Measurements from ENCODE around the gene PCP4L1.
A peak's percentile ranks its signal among the peaks of the same experiment; 100 is the strongest.
"Not testable (repeated sequence)": the region's sequence is repeated elsewhere in the genome, so short reads cannot be mapped to it uniquely, and the experiment has no call there.

Gene PCP4L1

DNA sequence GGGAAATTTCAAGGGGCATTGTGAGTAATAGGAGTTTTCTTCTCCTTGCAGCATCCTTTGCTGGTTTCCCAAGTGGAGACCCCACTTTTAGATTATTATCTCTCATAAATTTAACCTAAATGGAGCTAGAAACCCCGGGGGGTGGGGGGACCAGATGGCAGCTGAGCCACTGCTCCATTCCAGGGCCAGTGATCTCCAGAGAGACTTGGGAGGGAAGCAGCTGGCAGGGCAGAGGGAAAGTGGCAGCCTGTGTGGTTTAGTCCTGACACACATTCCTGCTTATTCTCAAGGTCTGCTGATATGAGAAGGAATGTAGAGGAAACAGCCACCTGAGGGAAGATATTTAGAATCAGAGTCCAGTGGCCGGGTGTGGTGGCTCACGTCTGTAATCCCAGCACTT, 16.3 kb downstream of the PCP4L1 start:
- no peak for DNase-seq

- no peak for DNase-seq
Observed at GRCh38 chr1:161282991-161283390, 24.4 kb downstream of the PCP4L1 start.

DNA sequence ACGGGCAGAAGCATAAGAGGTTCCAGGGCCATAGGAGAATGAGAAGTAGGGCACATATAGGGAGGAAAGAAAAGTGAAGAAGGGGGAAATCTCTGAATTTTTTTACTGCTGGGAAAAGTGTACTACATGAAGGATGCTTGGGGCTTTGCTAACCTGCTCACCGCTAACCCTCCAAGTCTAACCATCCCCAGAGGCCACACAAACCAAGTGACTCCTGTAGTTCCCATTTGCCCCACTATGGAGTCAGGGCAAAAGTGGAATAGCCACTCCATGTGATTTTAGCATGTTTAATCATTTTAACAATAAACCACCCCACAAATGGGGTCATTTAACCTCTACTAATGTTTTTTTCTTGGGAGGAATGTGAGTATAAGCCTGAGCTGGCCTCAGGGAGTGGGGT, 26.6 kb downstream of the PCP4L1 start:
- DNase-seq, result no peak

- DNase-seq, result no peak
Observed at GRCh38 chr1:161285521-161285920, 27.0 kb downstream of the PCP4L1 start.

- no peak for DNase-seq
Observed at GRCh38 chr1:161287482-161288054, 29.0 kb downstream of the PCP4L1 start.

DNA sequence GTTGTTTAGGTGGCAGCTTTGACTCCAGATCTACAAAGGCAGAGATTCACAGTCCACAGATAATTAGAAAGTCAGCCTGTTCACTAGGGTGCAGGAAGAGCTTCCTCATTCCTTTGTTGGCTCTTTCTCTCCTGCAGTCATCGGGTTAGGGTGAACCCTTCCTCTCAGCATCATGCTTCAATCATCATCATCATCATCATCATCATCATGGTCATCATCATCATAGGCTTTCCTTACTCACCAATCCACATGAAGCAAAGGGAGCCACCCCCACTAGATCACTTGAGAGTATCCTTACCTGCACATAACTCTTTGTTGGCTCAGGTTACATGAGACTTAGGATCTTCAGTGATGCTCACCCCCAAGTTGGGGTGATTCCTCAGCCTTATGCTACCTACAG, 32.2 kb downstream of the PCP4L1 start:
- DNase-seq, result no peak

DNA sequence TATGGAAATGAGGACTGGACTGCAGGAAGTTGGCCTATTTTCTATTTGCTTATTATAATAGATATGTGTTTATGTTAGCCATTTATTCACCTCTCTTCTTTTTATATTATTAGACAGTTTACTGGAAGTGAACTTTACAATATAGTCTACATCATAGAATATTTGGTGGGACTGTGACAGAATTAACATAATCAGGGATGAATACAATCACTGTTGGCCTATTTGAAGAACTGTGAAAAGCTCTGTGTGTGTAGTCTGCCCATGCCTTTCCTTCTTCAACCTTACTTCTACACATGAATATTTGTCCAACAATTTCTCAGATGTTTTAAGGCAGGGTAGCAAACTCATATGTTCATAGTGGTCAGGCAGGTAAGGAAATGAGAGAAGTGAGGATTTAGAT, 38.9 kb downstream of the PCP4L1 start:
- DNase-seq, result no peak

DNA sequence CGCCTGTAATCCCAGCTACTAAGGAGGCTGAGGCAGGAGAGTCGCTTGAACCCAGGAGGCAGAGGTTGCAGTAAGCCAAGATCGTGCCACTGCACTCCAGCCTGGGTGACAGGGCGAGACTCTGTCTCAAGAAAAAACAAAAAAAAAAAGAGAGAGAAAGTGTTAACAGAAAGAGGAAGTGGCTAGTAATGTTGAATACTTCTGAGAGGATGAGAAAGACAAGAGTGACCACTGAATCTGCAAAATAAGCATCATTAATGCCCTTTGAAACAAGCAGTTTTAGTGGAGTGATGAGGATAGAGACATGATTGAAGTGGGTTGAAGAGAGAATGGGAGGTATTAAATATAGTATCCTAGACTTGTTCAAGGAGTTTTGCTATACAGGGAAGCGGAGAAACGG, 39.6 kb downstream of the PCP4L1 start:
- no peak for DNase-seq

- DNase-seq, result no peak
Observed at GRCh38 chr1:161299347-161299746, 40.8 kb downstream of the PCP4L1 start.

DNA sequence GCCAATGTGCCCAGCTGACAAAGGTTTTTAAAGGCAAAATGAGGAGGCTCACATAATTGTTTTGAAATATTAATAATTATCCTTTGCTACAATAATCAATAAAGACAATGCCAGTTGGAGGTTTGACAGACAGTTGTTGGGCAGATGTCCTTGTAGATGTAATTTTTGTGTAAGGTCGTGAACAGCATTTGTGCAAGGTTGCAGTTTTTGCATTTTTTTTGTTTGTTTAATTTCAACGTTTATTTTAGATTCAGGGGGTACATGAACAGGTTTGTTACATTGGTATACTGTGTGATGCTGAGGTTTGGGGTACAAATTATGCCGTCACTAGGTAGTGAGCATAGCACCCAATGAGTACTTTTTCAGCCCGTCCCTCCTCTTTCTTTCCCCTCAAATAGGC, 41.9 kb downstream of the PCP4L1 start:
- no peak for DNase-seq

GRCh38 chr1:161304927-161305866, 46.7 kb downstream of the PCP4L1 start:
- no peak for DNase-seq

DNA sequence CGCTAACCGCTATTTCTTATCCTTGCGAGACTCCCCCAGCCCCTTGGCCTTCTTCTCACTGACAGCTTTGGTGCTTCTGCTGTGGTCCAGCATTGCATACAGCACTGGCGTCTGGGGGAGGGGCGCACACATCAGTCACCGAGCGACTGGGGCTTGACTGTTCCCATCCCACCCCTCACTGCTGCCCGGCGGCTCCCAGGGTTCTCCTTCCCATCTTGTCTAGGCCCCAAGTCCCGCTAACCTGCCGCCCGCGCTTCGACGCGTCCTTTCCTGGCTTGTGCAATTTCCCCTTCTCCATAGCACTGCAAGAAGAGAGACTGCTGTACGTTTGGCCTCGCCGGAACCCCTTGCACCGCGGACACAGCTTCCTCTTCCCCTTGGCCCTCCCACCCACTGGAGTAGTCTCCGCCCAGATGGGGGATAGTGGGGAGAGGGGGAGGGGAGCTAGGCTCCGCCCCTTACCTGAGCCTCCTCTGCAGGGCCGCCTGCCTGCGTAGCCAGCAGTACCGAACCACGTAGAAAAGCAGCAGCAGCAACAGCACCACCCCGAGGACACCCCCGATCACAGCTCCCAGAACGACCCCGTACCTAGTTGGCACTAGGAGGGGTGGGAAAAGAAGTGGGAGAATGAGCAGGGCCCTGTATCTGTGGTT, 47.4 kb downstream of the PCP4L1 start:
- DNase-seq, result peak; percentile 73 to 84

DNA sequence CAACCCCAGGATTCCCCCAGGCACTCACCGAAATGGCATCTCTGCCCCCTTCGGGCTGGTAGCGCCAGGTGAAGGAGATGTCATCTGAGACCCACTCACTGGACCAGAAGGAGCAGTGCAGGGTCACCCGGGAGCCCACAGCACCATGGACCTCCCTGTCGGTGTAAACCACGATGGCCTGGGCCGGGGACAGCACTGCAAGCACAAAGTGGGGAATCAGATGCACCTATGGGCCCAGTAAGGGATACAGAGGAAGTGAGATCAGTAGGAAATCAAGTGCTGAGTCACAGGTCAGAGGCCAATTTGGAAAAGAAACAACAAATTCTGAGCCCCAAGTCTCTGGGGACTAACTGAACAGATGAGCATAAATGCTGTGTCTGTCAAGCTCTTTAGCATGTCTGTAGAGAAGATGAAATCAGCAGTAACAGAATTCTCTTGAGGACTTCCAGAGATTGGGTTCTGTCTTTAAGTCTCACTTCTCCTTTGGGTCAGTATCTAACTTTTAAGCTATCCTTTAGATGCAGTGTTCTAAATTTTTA, 48.8 kb downstream of the PCP4L1 start:
- DNase-seq, result no peak

- DNase-seq, result no peak
Observed at GRCh38 chr1:161307892-161308638, 49.5 kb downstream of the PCP4L1 start.

DNA sequence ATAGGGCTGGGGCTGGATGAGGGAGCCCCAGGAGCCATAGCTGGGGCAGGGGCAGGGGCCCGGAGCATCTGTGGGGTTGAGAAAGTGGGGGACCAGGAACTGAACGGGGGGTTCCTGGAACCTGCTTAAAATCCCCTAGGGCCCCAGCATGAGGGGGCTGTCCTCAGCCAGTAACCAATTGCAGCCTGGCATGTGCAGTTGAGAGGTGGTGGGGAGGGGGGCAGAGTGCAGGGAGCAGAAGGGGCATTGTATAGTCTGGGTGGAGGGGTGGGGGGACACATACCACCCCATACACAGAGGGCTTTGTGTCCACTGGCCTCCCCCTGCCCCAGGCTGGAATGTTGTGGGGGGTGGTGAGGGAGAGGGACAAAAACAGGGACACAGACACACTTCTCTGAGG, 51.3 kb downstream of the PCP4L1 start, which contains the start of gene MPZ:
Gene MPZ (minus strand): TSS at position 101 of the 400 bp plus-strand sequence. CDS start 63 bp downstream, at position 38.
- DNase-seq, result no peak

DNA sequence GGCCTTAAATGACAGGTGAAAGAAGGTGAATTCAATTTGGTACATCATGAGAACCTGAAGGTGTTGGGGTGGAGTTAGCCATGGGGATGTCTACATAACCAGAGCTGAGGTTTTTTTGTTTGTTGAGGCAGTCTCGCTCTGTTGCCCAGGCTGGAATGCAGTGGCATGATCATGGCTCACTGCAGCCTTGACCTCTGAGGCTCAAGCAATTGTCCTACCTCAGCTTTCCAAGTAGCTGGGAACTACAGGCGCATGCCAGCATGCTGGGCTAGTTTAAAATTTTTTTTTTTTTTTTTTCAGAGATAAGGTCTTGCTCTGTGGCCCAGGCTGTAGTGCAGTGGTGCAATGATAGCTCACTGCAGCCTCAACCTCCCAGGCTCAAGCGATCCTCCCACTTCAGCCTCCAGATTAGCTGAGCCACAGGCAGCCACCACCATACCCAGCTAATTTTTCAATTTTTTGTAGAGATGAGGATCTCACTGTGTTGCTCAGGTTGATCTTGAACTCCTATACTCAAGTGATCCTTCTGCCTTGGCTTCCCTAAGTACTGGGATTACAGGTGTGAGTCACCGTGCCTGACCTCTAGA, 53.1 kb downstream of the PCP4L1 start:
- DNase-seq, result no peak

DNA sequence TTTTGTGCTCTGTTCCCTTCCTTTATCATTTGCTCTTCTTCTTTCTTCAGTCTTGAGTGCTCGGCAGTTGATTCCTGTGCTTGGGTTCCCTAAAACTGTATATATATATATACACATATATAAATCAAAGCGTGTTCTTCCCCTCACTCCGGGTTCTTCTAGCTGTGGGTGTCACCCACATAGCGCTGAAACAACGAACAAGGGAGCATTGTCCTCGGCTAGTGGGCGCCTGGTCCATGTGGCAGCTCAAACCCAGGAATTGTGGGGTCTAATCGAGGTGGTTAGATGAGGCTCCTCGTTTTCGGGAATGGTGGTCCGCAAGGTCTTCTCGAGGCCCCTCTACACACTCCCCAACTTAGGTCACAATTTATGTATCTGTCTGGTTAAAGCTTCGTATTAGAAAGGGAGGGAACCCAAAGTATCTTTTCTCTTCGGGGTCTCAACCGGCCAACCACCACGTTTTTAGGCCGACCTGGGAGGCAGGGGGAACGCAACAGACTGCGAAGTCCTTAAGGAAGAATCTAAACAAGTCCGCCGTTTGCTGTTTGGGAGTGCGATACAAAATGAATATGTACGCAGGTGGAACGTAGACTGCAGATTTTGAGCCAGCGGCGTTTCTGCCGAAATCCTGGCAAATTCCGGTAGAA, 55.1 kb downstream of the PCP4L1 start:
- no peak for DNase-seq

DNA sequence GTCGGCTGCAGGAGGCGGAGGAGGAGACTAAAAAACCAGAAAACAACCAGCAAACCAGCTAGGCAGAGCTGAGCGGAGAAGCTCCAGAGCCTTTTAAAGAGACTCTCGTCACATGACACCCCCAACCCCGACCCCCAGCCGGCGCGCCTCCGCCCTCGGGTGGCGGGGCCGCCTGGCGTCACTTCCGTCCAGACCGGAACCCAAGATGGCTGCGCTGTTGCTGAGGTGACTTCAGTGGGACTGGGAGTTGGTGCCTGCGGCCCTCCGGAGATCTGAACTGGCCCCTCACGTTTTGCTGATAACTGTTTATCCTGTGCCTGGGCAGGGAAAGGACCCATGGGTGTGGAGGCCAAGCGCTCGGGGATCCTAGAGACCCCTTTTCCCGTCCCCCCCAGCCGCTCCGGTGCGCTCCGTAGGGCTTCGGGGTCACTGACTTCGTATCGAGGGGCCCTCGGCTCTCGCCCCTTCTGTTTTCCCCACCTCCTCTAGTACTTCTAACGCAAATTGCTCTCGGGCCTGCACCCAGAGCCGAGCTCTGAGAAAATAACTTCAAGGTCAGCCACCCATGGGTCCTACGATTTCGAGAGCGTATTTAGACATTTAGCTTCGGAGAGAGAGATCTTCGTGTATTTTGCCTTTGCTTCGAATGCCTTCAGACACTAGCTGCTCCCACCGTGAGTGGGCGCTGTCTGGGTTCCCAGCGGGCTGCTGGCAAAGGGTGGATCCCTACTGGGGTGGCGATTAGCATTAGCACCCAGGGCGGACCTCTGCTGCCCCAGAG, 55.8 kb downstream of the PCP4L1 start, which contains the start of gene SDHC:
Gene SDHC (plus strand): TSS at position 181 of the 781 bp plus-strand sequence. CDS start 25 bp downstream, at position 206.
- DNase-seq, result peak; percentile 90 to 95

DNA sequence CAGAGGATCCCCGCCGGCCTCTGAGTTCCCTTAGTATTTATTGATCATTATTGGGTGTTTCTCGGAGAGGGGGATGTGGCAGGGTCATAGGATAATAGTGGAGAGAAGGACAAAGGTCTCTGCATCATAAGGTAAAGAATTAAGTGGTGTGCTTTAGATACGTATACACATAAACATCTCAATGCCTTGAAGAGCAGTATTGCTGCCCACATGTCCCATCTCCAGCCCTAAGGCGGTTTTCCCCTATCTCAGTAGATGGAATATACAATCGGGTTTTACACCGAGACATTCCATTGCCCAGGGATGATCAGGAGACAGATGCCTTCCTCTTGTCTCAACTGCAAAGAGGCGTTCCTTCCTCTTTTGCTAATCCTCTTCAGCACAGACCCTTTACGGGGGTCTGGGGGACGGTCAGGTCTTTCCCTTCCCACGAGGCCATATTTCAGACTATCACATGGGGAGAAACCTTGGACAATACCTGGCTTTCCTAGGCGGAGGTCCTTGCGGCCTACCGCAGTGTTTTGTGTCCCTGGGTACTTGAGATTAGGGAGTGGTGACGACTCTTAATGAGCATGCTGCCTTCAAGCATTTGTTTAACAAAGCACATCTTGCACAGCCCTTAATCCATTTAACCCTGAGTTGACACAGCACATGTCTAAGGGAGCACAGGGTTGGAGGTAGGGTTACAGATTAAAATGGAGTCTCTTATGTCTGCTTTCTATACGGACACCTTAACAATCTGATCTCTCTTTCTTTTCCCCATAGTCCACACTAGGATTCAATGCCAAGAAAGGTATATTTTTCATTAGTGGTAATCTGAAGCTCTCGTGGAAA, 57.5 kb downstream of the PCP4L1 start:
- not testable (repeated sequence) for DNase-seq

- DNase-seq, result no peak
Observed at GRCh38 chr1:161324020-161324419, 65.5 kb downstream of the PCP4L1 start.

Measured in NCI-H2081 (cell line).